Measurements from ENCODE around the gene ZFAND6.
"Not testable (repeated sequence)": the region's sequence is repeated elsewhere in the genome, so short reads cannot be mapped to it uniquely, and the experiment has no call there.

The ZFAND6 gene

GRCh38 chr15:80058851-80059785 is at the start of gene ZFAND6:
Gene ZFAND6, plus strand, starts transcription at chr15:80059676. Its CDS starts 60,669 bp downstream, at chr15:80120345.
- DNase-seq (ENCODE audit: low read depth, low spot score) = peak; percentile 52
- H3K27ac ChIP-seq = peak within 1 kb of the TSS; percentile 96

- DNase-seq (ENCODE audit: low read depth, low spot score) = no peak
- H3K27ac ChIP-seq = peak overlapping the region; percentile 58
These were observed 49.3 kb upstream of the ZFAND6 start for GRCh38 chr15:80010131-80010673.

GRCh38 chr15:80011041-80011523 is 48.4 kb upstream of the ZFAND6 start:
- peak; percentile 50 for DNase-seq (ENCODE audit: low read depth, low spot score)
- H3K27ac ChIP-seq = peak overlapping the region; percentile 58

GRCh38 chr15:80011596-80011995 is 47.9 kb upstream of the ZFAND6 start:
- DNase-seq (ENCODE audit: low read depth, low spot score) = no peak
- H3K27ac ChIP-seq = peak overlapping the region; percentile 58

- H3K27ac ChIP-seq = no peak overlapping the region
- DNase-seq (ENCODE audit: low read depth, low spot score) = no peak
These were observed 47.3 kb upstream of the ZFAND6 start for GRCh38 chr15:80012060-80012726.

- not testable (repeated sequence) for DNase-seq (ENCODE audit: low read depth, low spot score); H3K27ac ChIP-seq
These were observed 45.3 kb upstream of the ZFAND6 start for GRCh38 chr15:80014186-80014585.

GRCh38 chr15:80015156-80015555 is 44.3 kb upstream of the ZFAND6 start:
- H3K27ac ChIP-seq = no peak overlapping the region
- DNase-seq (ENCODE audit: low read depth, low spot score) = no peak

- not testable (repeated sequence) for DNase-seq (ENCODE audit: low read depth, low spot score); H3K27ac ChIP-seq
These were observed 43.0 kb upstream of the ZFAND6 start for GRCh38 chr15:80016506-80016905.

- not testable (repeated sequence) for DNase-seq (ENCODE audit: low read depth, low spot score); H3K27ac ChIP-seq
These were observed 42.3 kb upstream of the ZFAND6 start for GRCh38 chr15:80017139-80017538.

GRCh38 chr15:80019168-80019745 is 40.2 kb upstream of the ZFAND6 start:
- DNase-seq (ENCODE audit: low read depth, low spot score) = no peak
- no peak overlapping the region for H3K27ac ChIP-seq

GRCh38 chr15:80020149-80020548 is 39.3 kb upstream of the ZFAND6 start:
- not testable (repeated sequence) for DNase-seq (ENCODE audit: low read depth, low spot score)

GRCh38 chr15:80020731-80021130 is 38.7 kb upstream of the ZFAND6 start:
- no peak overlapping the region for H3K27ac ChIP-seq
- no peak for DNase-seq (ENCODE audit: low read depth, low spot score)

More at GRCh38 chr15:80020149-80020548, 39.3 kb upstream of the ZFAND6 start:
- not testable (repeated sequence) for H3K27ac ChIP-seq

- peak overlapping the region; percentile 51 for H3K27ac ChIP-seq
- DNase-seq (ENCODE audit: low read depth, low spot score) = no peak
These were observed 33.2 kb upstream of the ZFAND6 start for GRCh38 chr15:80026310-80026709.

- DNase-seq (ENCODE audit: low read depth, low spot score) = no peak
- peak overlapping the region; percentile 51 for H3K27ac ChIP-seq
These were observed 32.7 kb upstream of the ZFAND6 start for GRCh38 chr15:80026754-80027153.

- DNase-seq (ENCODE audit: low read depth, low spot score) = no peak
- no peak overlapping the region for H3K27ac ChIP-seq
These were observed 30.5 kb upstream of the ZFAND6 start for GRCh38 chr15:80028937-80029336.

GRCh38 chr15:80031841-80032240 is 27.6 kb upstream of the ZFAND6 start:
- DNase-seq (ENCODE audit: low read depth, low spot score) = peak; percentile 43
- H3K27ac ChIP-seq = peak overlapping the region; percentile 84

GRCh38 chr15:80034629-80035028 is 24.8 kb upstream of the ZFAND6 start:
- H3K27ac ChIP-seq = no peak overlapping the region
- DNase-seq (ENCODE audit: low read depth, low spot score) = no peak

GRCh38 chr15:80036071-80036470 is 23.4 kb upstream of the ZFAND6 start:
- no peak for DNase-seq (ENCODE audit: low read depth, low spot score)
- no peak overlapping the region for H3K27ac ChIP-seq

- H3K27ac ChIP-seq = no peak overlapping the region
- no peak for DNase-seq (ENCODE audit: low read depth, low spot score)
These were observed 17.8 kb upstream of the ZFAND6 start for GRCh38 chr15:80041494-80042253.

GRCh38 chr15:80042568-80042967 is 16.9 kb upstream of the ZFAND6 start:
- DNase-seq (ENCODE audit: low read depth, low spot score) = no peak
- no peak overlapping the region for H3K27ac ChIP-seq

Data from epithelial cell of prostate (primary cell).